ENCODE results near the gene GABRB2.
"Not testable (repeated sequence)": the region's sequence is repeated elsewhere in the genome, so short reads cannot be mapped to it uniquely, and the experiment has no call there.

The GABRB2 gene

DNA sequence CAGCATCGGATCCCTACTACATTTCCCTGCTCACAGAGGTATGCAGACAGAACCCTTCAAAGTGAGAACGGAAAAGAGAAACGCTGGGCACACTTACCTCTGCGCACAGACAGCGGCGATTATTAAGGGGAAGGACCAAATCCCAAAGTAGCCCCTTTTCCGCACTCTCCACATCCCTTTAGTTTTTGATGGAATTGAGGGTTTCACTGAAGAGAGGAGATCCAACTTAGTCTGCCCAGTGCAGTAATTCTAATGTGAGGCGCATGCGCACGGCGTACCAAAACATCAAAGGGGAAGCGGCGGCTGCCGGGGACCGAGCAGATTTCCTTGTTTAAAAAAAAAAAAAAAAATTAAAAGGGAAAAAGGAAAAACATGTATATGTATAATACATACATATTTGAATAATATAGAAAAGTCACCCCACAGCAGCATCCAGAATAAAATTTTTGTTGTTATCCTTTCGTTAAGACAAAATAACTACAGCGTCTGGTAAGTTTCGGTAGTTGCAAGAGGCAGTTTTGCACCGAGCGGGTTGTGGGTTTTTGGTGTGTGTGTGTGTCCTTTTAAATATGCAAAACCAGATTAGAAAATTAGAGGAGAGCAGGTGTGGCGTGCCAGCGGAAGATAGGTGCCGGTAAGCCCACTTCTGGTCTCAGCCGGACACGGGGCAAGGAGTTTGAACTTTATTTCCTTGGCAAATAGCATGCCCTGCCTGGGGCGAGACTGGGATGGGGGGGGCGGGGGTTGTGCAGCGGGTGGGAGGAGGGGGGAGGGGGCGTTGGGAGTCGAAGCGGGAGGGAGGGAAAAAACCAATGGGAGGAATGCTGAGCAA lies at the start of gene GABRB2:
TSS of gene GABRB2 (minus strand) at position 256 of the 832 bp plus-strand sequence. CDS start at position 174, 82 bp downstream.
- DNase-seq: no peak

DNA sequence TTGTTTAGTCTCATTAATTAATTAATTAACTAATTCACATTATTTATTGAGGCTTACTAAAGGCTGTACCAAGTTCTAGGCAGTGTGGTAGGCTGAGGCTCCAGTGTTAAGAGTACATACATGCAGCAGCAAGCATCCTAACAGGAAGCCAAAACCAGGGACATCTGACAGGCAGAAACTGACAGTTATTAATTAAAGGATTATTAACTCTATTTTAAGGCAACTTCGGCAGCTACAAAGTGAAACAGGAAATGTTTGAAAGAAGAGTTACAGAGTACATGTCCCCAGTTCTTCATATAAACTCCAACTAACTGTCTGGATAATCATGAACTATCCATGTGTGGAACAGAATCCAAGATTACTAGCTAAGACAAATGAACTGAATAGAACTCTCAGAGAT lies 39.3 kb upstream of the GABRB2 start:
- no peak for DNase-seq

DNA sequence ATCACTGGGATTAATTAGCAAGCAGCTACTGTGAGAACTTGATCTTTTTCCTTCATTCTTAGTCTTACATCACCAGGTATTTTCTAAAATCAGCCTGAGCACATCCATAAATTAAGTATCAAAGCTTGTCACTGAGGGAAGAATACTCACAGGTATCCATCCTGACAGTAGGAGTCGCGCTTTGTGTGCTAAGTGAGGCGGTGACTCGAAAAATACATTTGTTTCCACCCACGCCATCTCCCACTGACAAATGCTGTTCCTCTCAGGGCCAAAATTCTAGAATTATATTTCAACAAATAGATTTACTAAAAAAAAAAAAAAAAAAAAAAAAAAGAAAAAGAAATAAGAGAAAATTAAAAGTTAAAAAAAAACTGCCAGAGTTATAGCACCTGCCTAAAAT lies 34.1 kb upstream of the GABRB2 start:
- DNase-seq: no peak

DNA sequence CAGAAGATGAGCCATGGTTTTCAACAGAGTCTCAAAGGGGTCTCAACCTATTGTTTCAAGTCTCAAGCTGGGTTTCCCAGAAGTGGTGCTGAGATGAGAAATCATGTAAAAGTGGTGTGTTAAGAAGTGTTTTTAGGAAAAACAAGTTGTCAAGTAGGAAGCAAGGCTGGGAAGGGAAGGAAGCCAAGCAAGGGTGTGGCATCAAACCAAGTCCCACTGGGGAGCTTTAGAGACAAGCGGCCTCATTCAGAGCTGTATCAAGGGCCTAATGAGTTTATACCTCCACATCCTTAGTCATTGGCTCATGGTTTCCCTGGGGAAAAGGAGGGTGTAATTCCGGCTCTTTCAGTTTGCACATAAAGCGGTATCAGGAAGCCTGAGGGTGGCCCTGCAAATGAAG lies 26.4 kb upstream of the GABRB2 start:
- DNase-seq: no peak

DNA sequence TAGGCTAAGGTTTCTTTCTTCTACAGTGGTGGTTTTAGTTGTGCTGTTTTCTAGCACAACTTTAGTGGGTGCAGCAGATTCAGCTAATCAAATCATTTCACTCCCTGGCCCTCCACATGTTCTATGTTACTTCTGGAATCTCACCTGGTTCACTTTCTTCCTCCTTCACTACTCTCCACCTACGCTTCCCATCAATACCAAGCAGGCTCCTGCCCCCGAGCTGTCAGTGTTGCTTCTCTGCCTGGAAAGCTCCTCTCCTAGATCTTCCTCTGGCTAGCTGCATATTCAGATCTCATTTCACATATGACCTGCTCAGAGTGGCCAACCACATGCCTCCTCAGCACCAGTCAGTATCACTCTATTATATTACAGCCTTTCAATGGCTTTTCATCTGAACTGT lies 19.6 kb upstream of the GABRB2 start:
- no peak for DNase-seq

DNA sequence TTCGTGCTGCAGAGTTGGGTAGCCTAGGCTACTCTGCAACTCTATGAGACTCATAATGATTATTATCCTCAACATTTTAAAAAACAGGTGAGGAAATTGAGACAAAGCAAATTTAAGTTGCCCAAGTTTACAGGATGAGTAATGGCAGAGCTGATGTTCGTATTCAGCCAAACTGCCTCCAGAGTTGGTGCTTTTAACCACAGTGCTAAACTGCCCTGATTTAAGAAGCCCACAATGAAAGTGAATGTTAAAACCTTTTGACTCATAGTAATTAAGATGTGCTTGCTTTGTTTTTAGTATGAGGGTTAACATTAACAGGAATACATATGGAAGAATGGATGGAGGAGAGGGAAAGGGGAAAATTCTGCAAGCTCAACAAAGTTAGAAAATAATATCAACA lies 15.9 kb upstream of the GABRB2 start:
- no peak for DNase-seq

DNA sequence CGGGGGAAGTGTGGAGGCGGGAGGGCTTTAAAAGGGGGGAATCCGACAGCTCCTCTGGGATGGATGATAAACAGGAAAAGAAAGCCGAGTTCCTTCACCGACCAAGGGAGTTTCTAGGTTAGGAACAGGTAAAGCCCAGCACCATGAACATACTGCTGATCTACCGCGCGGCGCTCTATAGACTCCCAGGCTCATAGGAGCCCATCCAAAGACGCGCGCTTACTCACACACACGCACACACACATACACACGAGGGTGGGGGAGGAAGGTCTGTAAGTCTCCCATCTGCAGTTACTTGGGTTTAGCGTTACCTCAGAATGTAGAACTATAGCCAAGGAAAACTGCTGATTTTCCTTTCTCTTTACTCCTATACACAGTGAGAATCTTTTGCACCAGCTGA lies 2.6 kb upstream of the GABRB2 start:
- no peak for DNase-seq

DNA sequence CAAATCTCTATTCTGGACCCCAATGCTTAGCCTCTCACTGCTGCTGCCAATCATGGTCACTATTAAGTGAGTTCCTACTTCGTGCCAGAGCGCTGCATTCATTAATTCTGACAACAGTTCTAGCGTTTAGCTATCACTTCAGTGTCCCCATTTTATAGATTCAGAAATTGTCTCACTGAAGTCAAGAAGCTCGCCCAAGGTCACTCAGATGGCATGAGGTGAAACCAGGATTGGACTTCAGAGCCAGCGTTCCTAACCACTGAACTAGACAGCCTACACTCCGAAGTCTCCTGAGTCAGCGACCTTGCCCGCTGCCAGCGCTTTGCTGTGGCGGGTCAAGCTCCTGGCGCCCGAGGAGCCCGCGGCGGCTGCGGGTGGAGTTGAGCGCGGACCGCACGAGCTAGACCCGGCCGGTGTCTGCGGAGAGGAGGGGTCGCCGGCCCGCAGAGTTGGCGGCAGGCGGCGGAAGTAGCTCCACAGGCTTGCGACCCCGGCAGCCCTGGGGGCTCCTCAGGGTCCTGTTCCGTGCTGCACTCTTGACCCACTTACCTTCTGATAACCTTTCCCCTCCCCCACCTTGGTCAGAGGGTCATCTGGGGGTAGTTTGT lies 2.1 kb upstream of the GABRB2 start:
- DNase-seq: no peak

DNA sequence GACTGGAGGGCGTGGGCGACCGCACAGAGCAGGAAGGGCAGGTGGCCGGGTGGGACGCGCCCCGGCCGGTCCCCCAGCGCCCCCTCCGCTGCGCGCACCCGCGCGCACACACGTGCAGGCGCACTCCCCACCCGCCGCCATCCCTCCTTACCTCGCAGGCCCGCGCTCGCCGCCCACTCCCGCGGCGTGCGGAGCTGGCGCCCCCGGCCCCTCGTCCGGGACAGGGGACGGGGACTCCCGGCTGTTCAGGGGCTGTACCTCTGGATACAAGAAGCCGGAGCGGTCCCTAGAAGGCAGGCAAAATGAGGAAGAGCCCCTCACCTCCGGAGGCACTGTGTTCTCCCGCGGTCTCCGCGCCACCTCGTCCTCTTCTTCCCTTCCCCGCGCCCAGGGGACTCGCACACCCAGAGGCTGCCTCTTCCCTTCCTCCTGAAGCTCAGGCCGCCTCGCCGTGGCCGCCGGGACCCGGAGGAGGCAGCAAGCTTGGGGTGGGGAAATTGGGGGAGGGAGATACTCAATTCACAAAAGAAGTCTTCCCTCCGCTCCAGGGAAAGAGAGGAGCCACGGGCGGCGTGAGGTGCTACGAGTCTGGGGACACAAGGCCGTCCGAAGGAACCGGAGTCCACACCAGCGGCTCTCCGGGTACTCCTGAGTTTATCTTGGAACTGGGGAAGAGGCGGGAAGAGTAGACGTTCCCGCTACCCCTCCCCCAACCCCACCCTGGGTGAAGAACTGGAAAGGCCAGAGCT lies 1.4 kb upstream of the GABRB2 start:
- DNase-seq: no peak

DNA sequence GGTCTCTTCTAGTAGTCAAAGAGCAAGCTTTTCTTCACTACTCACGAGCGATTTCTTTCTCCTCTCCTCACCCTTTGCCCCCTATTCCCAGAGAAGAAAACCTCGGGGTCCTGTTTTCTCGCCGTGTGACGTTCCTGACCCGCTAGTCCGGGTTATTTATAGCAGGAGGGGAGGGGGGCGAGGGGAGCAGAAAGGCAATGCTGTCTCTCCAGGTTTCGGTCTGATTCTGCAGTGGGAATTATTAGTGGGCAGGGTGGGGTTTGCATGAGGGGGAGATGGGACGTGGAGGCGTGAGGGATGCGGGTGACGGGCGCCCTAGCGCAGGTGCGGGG lies 847 bp upstream of the GABRB2 start:
- no peak for DNase-seq

DNA sequence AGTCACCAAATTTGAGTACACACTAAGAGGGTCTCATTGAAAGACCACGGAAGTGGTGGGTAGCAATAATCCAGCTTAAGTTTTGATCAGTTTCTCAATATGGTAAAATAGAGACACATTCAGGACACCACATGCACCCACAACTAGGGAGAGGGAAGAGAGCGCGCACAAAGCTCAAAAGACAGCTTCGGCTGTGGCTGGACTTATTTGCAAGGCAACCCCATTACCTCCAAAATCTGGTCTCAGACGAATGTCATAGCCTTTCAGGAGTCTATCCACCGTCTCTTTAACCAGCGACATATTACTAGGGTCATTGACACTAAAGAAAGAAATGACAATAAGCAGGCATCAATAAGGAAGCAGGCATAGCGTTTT lies 443 bp downstream of the GABRB2 start:
- DNase-seq: no peak

DNA sequence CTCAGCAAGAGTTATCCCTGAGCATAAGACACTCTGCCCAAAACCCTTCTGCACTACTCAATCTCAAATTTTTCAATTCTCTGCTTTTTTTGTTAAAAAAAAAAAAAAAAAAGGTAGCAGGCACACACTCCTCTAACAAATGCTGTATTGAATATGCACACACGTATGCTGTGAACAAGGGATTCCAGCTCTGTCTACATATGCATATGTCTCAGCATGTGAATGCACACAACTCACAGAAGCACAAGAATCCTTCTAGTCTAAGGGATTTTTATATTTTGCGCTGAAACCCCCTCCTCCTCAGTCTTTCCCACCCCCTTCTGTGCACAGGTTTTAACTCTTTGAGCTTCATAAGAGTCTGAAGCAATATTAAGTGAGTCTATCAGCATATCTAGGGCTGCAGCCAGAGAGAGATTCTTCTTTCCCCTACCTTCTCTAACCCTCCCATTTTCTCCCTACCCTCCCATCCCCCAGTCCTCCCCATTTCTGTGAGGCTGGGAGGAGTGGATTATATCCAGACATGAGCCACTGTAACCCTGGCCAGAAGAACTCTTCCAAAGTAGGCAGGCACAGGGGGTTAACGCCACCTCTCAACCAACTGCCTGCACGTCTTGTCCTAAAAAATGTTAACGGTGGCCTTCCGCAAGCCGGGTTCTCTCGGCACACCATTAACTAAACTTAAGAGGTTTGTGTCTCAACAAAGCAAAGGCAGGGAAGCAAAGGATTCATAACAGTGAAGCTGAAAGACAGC lies 1.0 kb downstream of the GABRB2 start:
- no peak for DNase-seq

DNA sequence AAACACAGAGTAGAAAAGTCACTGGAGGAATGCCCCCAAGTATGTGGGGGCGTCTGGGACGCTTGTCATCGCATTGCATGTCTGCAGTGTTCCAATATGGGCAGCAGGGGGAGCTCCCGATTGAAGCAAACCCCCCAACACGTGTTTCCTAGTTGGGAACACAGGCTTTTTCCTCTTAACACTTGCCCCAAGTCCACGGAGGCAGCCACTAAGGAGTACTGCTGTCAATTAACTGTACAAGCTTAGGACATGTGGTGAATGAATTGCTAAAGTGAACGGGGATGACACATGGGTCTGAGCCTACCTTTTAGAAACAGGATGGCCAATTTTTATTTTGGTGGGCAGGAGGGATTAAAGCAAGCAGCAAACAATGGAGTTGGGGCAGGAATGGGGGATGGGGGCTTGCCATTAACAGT lies 2.2 kb downstream of the GABRB2 start:
- no peak for DNase-seq

DNA sequence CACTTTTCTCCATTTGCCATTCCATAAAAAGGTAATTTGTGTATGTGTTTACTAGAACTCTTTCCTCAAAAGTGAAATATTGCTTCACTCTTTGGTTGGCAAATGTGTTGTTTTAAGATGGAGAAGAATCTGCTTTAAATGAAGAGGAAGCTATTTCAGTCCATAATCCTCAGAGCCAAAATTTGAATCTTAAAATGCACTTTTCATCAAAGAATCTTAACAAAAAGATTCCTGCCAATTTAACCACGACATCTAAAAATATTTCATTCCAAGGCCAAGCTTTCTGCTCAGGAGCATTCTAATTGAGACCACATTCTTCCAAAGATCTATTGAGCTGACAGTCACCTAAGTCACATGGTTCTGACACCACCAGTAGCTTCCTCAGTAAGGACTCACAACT lies 7.5 kb downstream of the GABRB2 start:
- no peak for DNase-seq

DNA sequence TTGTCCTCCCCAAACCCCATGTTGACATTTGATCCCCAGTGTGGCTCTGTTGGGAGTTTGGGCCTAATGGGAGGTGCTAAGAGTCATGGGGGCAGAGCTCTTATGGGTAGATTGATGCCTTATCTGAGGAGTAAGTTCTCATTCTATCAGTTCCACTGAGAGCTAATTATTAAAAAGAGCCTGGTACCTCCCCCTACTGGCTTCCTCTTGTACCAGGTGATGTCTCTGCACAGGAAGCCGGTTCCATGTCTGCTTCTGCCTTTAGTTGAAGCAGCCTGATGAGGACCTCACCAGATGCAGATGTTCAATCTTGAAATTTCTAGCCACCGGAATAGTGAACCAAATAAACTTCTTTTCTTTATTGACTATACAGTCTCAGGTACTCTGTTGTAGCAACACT lies 10.8 kb downstream of the GABRB2 start:
- no peak for DNase-seq

DNA sequence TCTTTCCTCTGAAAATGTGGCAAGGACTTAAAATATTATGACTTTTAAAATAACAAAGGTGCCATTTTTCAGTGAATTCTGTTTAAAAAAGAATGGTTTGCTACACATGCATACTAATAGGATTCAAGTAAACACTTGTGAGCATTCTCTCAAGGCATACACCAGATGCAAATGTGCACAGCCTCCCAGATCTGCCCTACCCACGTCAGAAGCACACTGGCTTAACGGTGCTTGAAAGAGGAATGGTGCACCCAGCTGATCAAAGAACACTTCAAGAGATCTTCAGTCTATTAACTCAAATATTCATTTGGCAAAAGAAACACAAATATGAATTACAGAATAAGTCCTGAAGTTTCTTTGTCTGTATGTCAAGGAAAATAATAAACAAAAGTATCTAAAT lies 15.8 kb downstream of the GABRB2 start:
- DNase-seq: no peak

DNA sequence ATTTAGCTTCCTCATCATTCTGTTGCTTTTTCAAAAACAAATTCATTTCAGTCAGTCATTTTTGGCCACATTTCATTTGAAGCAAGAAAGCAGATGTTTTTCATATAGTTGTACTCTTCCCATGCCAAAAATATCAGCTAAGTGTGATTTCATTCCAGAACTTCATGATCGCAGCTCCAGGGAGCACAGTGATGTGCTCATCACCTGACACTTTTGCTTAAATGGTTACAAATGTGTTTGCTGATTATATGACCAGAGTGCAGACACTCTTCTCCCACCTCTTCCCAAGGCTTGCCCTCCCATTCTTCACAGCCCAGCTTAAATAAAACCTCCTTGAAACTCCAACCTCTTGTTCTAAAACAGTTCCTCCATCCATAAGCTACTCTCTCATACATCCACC lies 32.6 kb downstream of the GABRB2 start:
- no peak for DNase-seq

DNA sequence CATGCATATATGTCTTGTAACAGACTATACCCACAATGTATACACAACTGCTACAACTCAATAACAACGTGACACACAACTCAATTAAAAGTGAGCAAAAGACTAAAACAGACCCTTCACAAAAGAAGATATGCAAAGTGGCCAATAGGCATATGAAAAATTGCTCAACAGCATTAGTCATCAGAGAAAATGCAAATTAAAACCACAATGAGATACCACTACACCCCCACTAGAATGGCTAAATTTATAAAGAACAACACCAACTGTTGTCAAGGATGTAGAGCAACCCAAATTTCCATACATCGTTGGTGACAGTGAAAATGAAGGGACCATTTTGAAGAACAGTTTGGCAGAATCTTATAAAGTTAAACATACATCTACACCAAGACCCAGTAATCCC lies 38.9 kb downstream of the GABRB2 start:
- DNase-seq: no peak

DNA sequence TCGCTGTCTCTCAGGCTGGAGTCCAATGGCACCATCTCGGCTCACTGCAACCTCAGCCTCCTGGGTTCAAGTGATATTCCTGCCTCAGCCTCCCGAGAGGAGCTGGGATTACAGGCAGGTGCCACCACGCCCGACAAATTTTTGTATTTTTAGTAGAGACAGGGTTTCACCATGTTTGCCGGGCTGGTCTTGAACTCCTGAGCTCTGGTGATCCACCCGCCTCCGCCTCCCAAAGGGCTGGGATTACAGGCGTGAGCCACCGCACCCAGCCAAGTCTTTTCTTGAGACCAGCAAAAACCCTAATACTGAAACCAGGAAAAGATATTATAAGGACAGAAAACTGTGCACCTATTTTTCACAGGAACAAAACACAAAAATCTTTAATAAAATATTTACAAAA lies 41.4 kb downstream of the GABRB2 start:
- not testable (repeated sequence) for DNase-seq

DNA sequence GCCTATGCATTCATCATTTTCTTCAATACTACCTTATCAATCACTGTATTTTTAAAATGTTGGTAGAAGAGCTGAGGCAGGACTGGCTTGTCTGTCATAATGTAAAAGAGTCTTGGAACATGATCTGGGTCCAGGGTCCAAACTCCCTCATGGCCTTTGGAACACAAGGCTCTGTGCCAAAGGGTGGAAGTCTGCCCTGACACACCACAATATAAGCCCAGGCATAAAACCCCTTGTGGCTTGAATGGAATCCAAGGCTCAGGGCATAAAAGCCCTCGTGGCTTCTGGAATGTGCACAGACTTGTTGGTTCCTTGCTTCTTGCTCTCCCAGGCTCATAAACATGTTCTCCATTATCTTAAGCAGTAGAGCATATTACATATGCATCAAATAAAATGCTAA lies 48.0 kb downstream of the GABRB2 start:
- no peak for DNase-seq

DNA sequence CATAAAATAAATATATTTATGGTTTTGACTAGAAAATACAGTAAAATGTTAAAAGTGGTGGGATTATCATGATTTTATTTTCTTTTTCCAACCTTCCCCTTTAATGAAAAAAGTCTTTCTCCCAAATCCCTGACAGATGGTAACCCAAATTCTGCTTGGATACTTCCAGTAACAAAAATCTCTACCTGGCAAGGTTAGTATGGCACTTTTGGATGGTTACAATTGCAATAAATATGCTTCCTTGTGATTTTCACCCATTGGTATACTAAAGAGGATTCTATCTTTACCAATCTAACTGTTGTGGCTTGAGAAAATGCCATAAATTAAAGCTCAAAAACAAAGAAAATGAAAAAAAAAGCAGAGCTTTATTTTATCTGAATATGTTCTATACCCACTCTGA lies 62.8 kb downstream of the GABRB2 start:
- no peak for DNase-seq

DNA sequence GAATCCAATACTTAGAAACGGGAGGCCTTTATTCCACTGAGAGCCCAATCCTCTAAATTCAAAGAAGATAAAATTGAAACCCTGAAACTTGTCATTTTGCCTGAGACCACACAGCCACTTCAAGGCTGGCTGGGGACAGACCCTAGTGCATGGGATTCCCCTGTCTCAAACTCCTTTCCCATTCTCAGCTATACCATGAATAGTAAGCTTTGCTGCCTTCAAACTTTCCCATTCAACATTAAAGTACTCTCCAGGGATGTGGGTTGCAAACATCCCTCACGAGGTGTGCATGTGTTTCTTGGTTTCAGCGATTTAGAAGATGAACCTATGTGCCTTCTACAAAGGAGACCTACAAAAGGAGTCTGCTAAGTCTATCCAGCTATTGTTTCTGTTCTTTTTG lies 64.6 kb downstream of the GABRB2 start:
- no peak for DNase-seq

DNA sequence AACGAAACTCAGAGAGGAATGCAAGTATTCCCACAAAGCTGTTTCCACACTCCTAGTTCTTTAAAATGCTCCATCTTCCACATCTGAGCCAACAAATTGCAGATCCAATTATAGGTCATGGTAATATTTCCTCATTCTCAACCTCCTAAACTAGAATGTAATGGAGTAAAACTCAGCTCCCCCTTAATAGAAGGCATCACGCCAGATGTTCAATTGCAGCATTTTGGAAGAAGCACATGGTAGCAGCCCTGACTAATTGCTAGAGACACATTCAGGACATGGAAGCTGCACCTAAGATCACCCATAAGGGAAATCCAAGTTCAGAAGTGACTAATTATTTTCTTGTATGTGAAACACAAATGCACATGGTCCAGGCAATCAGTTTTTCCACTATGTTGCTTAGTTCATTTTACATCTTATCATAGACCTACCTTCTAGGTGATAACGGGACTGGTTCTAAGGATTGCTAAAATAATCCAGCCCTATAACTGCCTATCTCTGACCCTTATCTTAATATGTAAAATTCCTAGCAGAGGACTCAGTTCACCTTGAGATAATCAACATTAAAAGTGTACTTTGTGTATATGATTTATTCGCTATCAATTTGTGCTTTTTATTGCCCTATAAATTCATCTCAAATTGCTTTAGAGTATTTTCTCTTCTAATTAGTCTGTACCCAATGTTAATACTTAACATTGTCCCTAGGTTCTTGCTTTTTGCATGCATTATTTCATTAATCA lies 75.1 kb downstream of the GABRB2 start:
- DNase-seq: no peak
